Smooth muscle cell (in vitro differentiated cells): ENCODE results near the gene ZNF793. TPM values are rescaled to one million over a fixed set of nuclear protein-coding genes. Genes with fewer than 3 reads are reported as not detected.

Experiments
- DNase-seq: peaks from one replicate; lab custom pipeline; 2025; ENCODE audit not compliant: unreplicated experiment; lab: John Stamatoyannopoulos, UW
- H2AFZ ChIP-seq: fragments of 200-600 bp; sonication (generic); 2 replicates; pipeline ENCODE4 v1.6.0; 2016; ENCODE audit warnings: antibody characterized with exemption, low read depth, mild to moderate bottlenecking
- H3F3A ChIP-seq: fragments of 200-600 bp; sonication (generic); 2 replicates; pipeline ENCODE4 v1.6.0; 2017; ENCODE audit warnings: antibody characterized with exemption, low read depth
- H3K27ac ChIP-seq: fragments of 200-600 bp; sonication (generic); 2 replicates; pipeline ENCODE4 v1.5.1; 2016; ENCODE audit warnings: low read depth, mild to moderate bottlenecking
- H3K27me3 ChIP-seq: fragments of 200-600 bp; sonication (generic); 2 replicates; pipeline ENCODE4 v1.6.1; 2016; ENCODE audit warnings: low read depth, mild to moderate bottlenecking
- H3K36me3 ChIP-seq: fragments of 200-600 bp; sonication (generic); 2 replicates; pipeline ENCODE4 v1.5.1; 2016; ENCODE audit warnings: low read depth
- H3K4me1 ChIP-seq: fragments of 200-600 bp; sonication (generic); 2 replicates; pipeline ENCODE4 v1.5.1; 2016; ENCODE audit warnings: low read depth
- H3K4me2 ChIP-seq: fragments of 200-600 bp; sonication (generic); 2 replicates; pipeline ENCODE4 v1.6.0; 2016; ENCODE audit warnings: mild to moderate bottlenecking
- H3K4me3 ChIP-seq: fragments of 200-600 bp; sonication (generic); 2 replicates; pipeline ENCODE4 v1.5.1; 2016; ENCODE audit warnings: mild to moderate bottlenecking
- H3K79me2 ChIP-seq: fragments of 200-600 bp; sonication (generic); 2 replicates; pipeline ENCODE4 v1.6.0; 2016; ENCODE audit warnings: low read depth, mild to moderate bottlenecking
- H3K9ac ChIP-seq: fragments of 200-600 bp; sonication (generic); 2 replicates; pipeline ENCODE4 v1.6.0; 2016; ENCODE audit warnings: low read depth
- H3K9me3 ChIP-seq: fragments of 200-600 bp; sonication (generic); replicated peaks from 2 replicates; pipeline ENCODE4 v1.5.1; 2016; ENCODE audit warnings: low read depth
- H4K20me1 ChIP-seq: fragments of 200-600 bp; sonication (generic); 2 replicates; pipeline ENCODE4 v1.6.0; 2016; ENCODE audit warnings: low read depth
- CTCF ChIP-seq: fragments of 200-600 bp; sonication (generic); IDR thresholded peaks from 2 replicates; pipeline ENCODE4 v1.5.1; 2017; ENCODE audit warnings: borderline replicate concordance, mild to moderate bottlenecking, antibody characterized with exemption; ENCODE audit not compliant: insufficient read depth, poor library complexity, severe bottlenecking
- WGBS: methylation state at CpG from one replicate; pipeline ENCODE4 v1.1.7; 2016; ENCODE audit warnings: low lambda C conversion rate; 5-methylcytosine and 5-hydroxymethylcytosine counted together
- polyA plus RNA-seq: library from polyadenylated mRNA; unstranded; fragments of >200 nt; fragmentation: Nextera tagmentation; extraction: Ambion mirVana; gene quantifications from 2 replicates; pipeline ENCODE4 v1.2.1, GENCODE V29; 2016
- total RNA-seq: library from RNA; depleted of rRNA; stranded (reverse); fragments of >200 nt; gene quantifications from 2 replicates; pipeline ENCODE4 v1.2.3, GENCODE V29; 2014

The ZNF793 gene
- total and polyA plus RNA-seq, 2 experiments from 2014 or later, result 1.7 to 3.9 TPM

- no peak overlapping the region for H3K4me2 ChIP-seq
- peaks cover 38% of the 10 kb centered on the region for H3K79me2 ChIP-seq
- WGBS, result 99% methylated on average over 9 of the region's 9 CpGs
Observed at GRCh38 chr19:37472165-37472564, 34.6 kb upstream of the ZNF793 start.

DNA sequence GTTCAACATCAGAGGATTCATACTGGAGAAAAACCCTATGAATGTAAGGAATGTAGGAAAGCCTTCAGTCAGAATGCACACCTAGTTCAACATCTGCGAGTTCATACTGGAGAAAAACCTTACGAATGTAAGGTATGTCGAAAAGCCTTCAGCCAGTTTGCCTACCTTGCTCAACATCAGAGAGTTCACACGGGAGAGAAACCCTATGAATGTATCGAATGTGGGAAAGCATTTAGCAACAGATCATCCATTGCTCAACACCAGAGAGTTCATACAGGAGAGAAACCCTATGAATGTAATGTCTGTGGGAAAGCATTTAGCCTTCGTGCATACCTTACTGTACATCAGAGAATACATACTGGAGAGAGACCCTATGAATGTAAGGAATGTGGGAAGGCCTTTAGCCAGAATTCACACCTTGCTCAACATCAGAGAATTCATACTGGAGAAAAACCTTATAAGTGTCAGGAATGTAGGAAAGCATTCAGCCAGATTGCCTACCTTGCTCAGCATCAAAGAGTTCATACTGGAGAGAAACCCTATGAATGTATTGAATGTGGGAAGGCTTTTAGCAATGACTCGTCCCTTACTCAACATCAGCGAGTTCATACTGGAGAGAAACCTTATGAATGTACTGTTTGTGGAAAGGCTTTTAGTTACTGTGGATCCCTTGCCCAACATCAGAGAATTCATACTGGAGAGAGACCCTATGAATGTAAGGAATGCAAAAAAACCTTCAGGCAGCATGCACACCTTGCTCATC, 22.2 kb upstream of the ZNF793 start:
- Histone ChIP-seq H3K4me3 (peak overlapping the region; percentile 26), H3K27ac (no peak overlapping the region), H3F3A (no peaks in the 10 kb centered on the region), H3K4me1 (no peaks in the 10 kb centered on the region), H3K4me2 (no peak overlapping the region), H2AFZ (no peak overlapping the region), H3K79me2 (no peaks in the 10 kb centered on the region), H3K27me3 (no peaks in the 10 kb centered on the region), H3K9me3 (peaks cover 83% of the 10 kb centered on the region), H3K36me3 (peaks cover 71% of the 10 kb centered on the region), H4K20me1 (no peaks in the 10 kb centered on the region), H3K9ac (no peak overlapping the region)
- no peak for DNase-seq
- 96% methylated on average over 8 of the region's 8 CpGs for WGBS
- no peak for TF ChIP-seq CTCF

More at GRCh38 chr19:37472165-37472564, 34.6 kb upstream of the ZNF793 start:
- Histone ChIP-seq H3K27me3 (no peaks in the 10 kb centered on the region), H3K4me1 (peaks cover 7% of the 10 kb centered on the region), H4K20me1 (no peaks in the 10 kb centered on the region), H3K27ac (no peak overlapping the region), H3K9ac (no peak overlapping the region), H2AFZ (no peak overlapping the region), H3K9me3 (peaks cover 18% of the 10 kb centered on the region), H3K36me3 (peaks cover 39% of the 10 kb centered on the region), H3F3A (no peaks in the 10 kb centered on the region), H3K4me3 (no peak overlapping the region)
- no peak for DNase-seq
- TF ChIP-seq CTCF, result no peak

GRCh38 chr19:37492213-37492612, 14.5 kb upstream of the ZNF793 start:
- no peak for DNase-seq

More at GRCh38 chr19:37492213-37492612, 14.5 kb upstream of the ZNF793 start:
- no peak overlapping the region for H2AFZ ChIP-seq
- H3K4me2 ChIP-seq, result no peak overlapping the region
- H3F3A ChIP-seq, result no peaks in the 10 kb centered on the region
- peaks cover 18% of the 10 kb centered on the region for H3K9me3 ChIP-seq
- H3K27ac ChIP-seq, result no peak overlapping the region
- no peak overlapping the region for H3K9ac ChIP-seq
- H3K4me1 ChIP-seq, result no peaks in the 10 kb centered on the region
- TF ChIP-seq CTCF, result no peak
- peaks cover 6% of the 10 kb centered on the region for H3K36me3 ChIP-seq
- no peak overlapping the region for H3K4me3 ChIP-seq
- no peaks in the 10 kb centered on the region for H3K79me2 ChIP-seq
- 68% methylated on average over 3 of the region's 3 CpGs for WGBS
- H4K20me1 ChIP-seq, result no peaks in the 10 kb centered on the region
- H3K27me3 ChIP-seq, result no peaks in the 10 kb centered on the region
